Measurements from ENCODE around the gene SIGLEC15. TPM values are rescaled to one million over a fixed set of nuclear protein-coding genes. Genes with fewer than 3 reads are reported as not detected.

Gene SIGLEC15
- total RNA-seq, 3 donors from 2014 or later, result not detected

Other genes starting within 250 kb of the SIGLEC15 start
- not detected for gene SLC14A2, start 210.2 kb upstream of the SIGLEC15 start, total RNA-seq
- under 1 TPM in 1 of 3 donors, not detected in 2; 0.24 TPM for gene SLC14A1, start 101.5 kb upstream of the SIGLEC15 start, total RNA-seq
- 1 to 10 TPM; 7.8 to 9.8 (median 7.9) TPM for gene EPG5, start 141.7 kb downstream of the SIGLEC15 start, total RNA-seq
- gene PSTPIP2, start 246.6 kb downstream of the SIGLEC15 start, total RNA-seq, result 10 to 100 TPM; 15.8 to 16.6 (median 16.4) TPM